ENCODE results near the gene GALNTL6.
A peak's percentile ranks its signal among the peaks of the same experiment; 100 is the strongest.
"Not testable (repeated sequence)": the region's sequence is repeated elsewhere in the genome, so short reads cannot be mapped to it uniquely, and the experiment has no call there.

Gene GALNTL6

DNA sequence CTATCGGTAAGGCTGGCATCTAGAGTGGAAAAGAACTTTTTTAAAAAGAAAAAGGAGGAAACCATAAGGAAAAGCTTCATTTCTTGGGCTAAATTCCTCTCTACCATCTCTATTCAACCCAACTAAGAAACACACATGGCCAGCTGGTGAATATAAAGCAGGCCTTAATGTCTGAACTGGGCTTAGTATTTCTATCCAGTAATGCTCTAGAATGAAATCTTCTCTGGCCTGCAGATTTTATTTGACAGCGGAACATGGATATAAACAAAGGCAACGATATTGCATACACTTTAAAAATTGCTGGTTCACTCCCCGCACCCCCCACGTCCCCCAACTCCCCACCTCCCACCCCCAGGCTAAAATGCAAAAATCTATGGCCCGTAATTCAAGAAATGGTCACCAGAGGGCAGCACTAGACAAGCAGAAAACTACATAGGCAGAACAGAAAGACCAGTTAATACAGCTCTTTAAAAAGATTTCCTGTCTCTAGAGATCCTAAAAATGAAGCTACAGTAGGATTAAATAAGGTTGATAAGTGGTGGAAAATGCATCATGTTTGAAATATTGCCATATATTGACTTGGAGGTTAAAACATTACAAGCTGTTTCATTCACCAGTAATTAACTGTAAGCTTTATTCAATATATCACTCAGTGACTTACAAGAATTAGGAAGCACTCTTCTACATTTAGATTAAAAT is 1200.2 kb downstream of the GALNTL6 start:
- peak; percentile 4 to 24 for DNase-seq (ENCODE audit: low read depth in 2 of 2)

DNA sequence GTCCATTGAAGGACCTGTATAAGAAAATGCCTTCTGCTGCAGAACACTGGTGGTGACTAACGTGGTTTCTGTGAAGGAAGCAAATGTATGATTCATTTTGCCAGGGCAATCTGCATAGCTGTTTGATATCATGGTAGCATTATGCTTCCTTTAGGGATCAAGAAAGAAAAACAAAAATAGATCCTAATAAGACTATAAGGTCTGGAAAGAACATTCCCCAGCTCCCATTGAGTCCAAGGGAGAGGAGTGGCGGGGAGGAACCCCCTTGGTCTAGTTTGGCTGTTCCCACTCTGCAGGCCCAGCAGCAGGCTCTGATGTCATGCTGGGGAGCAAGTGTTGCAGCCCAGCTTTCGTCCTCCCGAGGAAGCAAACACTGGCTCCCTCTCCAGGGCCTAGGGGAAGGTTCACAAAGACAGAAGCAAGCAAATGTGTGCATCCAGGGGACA is 1200.9 kb downstream of the GALNTL6 start:
- no peak for DNase-seq (ENCODE audit: low read depth in 2 of 2)

DNA sequence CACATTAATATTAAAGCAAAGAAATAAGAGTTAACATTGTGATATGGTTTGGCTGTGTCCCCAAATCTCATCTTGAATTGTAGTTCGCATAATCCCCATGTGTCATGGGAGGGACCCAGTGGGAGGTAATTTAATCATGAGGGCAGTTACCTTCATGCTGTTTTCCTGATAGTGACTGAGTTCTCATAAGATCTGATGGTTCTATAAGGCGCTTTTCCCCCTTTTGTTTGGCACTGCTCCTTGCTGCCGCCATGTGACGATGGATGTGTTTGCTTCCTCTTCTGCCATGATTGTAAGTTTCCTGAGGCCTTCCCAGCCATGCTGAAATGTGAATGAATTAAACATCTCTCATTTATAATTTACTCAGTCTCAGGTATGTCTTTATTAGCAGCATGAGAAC is 1201.6 kb downstream of the GALNTL6 start:
- DNase-seq (ENCODE audit: low read depth in 2 of 2), result no peak

DNA sequence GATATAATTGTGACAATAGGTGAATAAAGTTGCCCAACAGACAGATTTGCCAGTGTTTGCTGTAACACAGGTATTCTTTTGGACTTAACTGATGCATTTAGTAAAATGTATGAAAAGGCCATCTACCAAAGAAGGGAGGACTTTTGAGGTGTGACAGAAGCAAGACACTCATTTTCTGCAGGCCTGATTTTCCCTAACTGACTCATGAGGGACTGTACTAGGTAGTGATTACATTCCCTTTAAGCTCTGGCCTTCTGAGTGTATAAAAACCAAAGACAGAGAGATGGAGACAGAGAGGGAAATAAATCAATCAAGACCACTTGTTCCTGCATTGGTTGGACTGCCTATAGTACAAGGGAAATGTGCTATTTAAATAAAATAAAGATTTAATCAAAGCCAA is 1204.6 kb downstream of the GALNTL6 start:
- DNase-seq (ENCODE audit: low read depth in 2 of 2), result no peak

DNA sequence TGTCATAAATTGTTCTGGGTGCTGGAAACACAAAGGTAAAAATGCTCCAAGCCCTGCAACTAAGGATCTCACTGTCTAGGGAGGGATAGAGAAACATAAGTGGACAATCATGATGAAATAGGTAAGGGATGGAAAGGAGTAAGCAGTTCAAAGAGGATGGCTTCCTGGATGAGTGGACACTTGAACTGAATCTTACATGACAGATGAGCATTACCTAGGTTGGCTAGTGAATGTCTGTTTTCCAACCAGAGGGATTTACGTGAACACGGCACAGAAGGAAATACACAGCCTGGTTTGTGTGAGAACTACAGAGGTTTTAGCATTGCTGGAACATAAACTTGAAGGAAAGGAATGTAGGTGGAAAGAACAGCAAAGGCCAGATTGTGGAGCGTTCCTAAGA is 1205.2 kb downstream of the GALNTL6 start:
- DNase-seq (ENCODE audit: low read depth in 2 of 2), result no peak

DNA sequence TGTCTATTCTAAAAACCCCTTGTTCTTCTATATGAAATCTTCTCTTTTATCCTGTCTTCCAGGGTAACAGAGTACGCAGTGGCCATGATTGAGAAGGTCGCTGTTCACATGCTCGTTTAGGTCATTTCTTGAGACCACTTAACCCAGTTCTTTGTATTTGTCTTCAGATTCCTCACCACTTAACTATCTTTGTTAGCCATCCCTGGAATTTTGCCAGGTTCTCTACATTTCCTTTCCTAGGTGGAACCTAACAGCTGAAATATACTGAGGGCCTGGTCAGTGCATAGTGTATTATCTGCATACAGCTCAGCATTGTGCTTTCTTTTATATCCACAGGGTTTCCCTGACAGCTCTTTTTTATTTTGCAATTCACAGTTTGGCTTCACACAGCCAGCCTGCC is 1206.5 kb downstream of the GALNTL6 start:
- DNase-seq (ENCODE audit: low read depth in 2 of 2), result no peak

DNA sequence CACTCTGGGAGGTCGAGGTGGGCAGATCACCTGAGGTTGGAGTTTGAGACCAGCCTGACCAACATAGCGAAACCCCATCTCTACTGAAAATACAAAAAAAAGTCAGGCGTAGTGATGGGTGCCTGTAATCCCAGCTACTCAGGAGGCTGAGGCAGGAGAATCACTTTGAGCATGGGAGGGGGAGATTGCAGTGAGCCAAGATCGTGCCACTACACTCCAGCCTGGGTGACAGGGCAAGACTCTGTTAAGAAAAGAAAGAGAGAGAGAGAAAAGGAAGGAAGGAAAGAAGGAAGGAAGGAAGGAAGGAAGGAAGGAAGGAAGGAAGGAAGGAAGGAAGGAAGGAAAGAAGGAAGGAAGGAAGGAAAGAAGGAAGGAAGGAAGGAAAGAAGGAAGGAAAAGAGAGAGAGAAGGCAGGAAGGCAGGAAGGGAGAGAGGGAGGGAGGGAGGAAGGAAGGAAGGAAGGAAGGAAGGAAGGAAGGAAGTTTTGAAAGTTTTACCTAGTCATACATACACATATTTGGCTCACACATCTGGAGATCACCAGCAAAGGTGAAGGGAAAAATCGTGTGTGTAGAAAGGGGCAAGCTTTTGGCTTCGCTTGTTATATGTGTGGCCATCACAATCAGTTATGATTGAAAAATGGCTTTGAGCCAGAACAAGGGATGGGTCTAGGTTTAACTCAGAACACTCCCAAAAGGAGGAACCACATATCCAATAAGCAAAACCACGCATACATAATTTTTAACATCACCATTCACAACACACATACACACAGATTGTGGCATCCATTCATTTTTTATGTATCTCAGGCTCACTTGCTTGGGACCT is 1208.8 kb downstream of the GALNTL6 start:
- not testable (repeated sequence) for DNase-seq (ENCODE audit: low read depth in 2 of 2)

DNA sequence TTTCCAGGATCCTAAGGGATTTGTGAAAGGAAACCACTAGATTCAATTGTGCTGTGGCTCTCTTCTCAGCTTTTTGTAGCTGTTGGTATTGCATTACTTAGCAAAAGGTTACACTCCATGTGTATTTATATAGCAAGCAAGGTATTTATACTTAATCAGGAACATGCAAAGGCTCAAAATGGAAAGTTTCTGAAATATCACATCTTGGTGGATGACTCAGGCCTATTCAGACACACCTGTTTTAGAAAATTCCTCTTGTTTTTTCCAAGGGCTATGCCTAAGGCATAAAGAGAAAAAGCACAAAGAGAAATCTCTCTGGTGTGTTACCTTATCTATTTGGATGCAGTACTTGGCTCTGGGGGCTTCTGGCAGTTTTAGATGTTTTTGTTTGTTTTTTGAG is 1211.0 kb downstream of the GALNTL6 start:
- DNase-seq (ENCODE audit: low read depth in 2 of 2), result no peak

DNA sequence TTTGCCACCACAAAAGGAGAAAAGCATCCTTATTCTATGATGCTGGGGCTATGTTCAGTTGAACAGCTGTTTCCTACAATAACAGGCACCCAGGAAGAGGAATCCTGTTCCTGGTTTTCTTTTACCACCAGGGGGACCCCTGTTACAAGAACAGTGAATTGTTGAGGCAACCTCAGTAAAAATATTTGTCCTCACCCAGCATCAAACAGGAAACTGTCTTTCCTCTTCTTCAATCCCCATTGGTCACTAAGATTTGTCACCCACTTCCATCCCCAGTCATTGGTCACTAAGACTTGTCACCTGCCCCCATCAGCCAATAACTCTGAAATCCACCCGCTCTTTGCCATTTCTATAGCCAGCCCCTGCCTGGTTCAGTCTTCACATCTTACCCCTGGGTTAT is 1211.9 kb downstream of the GALNTL6 start:
- no peak for DNase-seq (ENCODE audit: low read depth in 2 of 2)

DNA sequence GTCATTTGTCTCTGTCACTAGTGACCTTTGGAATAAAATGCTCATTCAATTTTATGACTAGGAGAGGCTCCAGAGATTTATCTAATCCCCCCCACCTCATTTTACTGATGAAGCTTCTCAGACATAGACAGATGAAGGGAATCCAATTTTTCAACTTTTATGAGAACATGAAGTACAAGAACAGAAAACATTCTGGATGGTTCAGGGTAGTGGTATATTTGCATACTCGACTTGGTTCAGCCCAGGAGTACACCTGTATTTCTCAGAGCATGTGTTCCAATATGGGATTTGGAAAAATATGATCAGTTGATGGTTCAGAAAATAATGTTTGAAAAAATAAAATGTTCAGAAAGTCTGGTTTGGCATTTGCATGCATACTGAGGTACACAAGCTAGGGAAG is 1224.0 kb downstream of the GALNTL6 start:
- DNase-seq (ENCODE audit: low read depth in 2 of 2), result no peak

DNA sequence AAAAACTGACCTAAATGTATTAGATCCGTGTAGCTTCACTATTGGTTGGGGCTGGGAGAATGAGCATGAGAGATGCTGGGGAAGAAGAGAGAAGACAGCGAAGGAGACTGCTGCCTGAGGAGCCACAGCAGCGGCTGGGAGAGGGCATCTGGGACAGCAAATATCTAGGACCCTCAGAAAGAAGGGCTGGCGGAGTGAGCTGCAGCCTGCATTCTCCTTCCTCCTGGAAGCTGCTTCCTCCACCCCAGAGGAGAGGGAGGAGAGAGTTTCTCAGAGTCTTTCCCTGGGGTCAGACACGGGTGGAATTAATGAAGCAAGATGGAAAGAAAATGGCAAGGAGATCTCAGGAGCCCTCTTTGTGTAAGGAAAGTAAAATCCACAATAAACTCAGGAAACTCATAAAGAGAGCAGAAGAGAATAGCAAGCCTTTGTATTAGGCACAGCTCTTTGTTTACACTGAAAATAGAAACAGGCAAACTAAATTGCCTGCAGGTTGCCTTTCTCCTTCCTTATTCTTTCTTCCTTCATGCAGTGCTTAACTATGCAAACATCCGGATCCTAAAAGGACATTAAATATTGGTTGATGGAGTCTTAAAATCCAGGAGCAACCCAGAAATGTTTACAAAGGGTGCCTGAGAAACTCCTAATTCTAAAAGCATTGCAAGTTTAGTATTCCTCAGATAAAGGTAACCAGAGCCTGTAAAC is 1225.1 kb downstream of the GALNTL6 start:
- DNase-seq (ENCODE audit: low read depth in 2 of 2), result no peak

DNA sequence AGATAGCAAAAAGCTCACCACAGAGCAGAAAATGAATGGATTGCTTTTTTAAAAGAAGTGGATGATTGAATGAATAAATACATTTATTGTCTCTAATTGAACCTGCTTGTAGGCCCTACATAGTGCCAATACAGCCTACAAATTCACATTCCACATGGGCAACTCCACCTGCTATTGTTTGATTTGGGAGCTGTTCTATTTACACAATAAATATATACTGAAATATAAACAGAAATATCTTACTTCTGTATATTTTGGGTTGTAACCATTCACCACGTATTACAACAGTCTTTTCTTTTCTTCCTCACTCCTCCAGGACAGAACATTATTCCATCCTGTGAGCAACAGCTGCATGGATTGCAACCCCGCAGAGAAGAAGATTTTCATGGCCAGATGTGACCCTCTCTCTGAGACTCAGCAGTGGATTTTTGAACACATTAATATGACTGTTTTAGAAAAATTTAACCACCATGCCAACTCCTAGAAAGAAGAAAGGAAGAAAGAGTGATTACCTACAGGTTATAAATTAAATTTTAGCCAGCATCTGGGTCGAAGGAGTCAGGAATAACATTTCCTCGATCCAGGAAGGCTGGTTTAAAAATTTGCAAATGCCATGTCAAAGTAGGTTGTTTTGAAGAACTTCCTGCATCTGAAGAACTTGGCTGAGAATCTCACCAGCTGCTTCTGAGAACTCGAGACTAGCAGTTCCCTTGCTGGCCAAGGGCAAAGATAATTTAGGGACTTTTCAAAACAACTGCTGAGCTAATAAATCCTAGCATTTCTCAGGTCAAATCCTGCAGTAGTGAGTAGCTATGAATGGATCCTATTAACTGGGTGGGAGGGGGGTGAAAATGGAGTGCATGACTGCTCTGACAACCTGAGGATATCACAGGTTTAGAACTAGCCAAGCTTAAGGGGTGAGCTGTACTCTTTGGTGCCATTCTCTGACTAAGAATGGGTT is 1226.7 kb downstream of the GALNTL6 start:
- DNase-seq (ENCODE audit: low read depth in 2 of 2), result no peak

DNA sequence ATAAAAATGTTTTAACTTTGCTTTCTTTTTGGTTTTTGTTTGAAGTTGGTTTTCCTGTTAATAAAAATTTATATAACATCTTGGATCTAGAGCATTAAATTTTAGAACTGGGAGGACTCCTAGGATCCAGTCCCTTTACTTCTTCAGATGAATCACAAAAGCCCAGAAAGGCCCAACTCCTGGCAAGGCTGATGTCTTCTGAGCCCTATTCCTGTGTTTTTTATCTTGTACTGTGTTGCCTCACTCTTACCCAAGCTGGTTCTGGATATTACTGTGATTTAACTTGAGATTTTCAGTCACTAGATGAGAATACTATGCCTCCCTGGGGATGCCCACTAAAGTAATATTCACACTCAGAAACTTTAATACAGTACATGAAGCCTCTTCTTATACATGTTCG is 1228.3 kb downstream of the GALNTL6 start:
- no peak for DNase-seq (ENCODE audit: low read depth in 2 of 2)

DNA sequence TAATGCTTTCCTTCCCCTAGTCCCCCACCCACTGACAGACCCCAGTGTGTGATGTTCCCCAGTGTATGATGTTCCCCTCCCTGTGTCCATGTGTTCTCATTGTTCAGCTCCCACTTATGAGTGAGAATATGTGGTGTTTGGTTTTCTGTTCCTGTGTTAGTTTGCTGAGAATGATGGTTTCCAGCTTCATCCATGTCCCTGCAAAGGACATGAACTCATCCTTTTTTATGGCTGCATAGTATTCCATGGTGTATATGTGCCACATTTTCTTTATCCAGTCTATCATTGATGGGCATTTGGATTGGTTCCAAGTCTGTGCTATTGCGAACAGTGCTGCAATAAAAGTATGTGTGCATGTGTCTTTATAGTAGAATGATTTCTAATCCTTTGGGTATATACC is 1228.9 kb downstream of the GALNTL6 start:
- not testable (repeated sequence) for DNase-seq (ENCODE audit: low read depth in 2 of 2)

DNA sequence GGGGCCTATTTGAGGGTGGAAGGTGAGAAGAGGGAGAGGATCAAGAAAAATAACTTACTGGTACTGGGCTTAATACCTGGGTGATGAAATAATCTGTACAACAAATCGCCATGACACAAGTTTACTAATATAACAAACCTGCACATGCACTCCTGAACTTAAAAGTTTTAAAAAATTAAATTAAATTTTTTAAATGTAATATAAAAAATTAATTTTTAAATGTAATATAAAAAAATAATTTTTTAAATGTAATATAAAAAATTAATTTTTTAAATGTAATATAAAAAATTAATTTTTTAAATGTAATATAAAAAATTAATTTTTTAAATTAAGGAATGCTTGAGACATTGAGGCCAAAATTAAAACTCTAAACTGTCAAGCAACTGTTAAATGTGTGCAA is 1231.1 kb downstream of the GALNTL6 start:
- no peak for DNase-seq (ENCODE audit: low read depth in 2 of 2)

DNA sequence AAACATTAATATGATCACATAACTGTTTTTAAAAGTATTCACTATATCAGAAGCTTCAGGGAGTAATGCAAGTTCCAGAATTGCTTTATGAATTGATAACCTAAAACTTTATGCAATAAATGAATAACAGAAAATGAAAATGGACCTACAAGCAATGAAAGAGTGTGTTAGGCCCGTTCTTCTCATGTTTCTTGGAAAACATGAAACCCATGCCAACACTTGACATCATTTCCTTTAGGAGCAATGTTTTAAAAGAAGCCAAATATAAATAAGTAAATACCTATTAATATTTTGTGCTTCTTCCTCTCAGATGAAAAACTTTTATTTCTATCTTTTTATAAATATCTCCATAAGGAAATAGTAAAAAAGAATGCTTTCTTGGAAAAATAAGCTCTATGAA is 1232.4 kb downstream of the GALNTL6 start:
- no peak for DNase-seq (ENCODE audit: low read depth in 2 of 2)

DNA sequence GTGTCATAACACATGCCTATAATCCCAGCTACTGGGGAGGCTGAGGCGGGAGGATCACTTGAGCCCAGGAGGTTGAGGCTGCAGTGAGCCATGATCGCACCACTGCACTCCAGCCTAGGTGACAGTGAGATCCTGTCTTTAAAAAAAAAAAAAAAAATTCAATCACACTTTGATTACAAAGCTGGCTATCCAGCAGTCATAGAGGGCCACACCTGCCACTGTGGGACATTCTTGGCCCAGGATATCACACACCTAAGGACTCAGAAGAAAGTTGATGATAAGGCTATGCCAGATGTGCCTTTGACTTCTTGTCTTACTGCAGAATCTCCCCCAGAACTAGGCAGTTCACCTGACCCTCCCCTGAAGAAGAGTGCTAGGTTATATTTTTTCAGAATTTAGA is 1232.9 kb downstream of the GALNTL6 start:
- no peak for DNase-seq (ENCODE audit: low read depth in 2 of 2)

DNA sequence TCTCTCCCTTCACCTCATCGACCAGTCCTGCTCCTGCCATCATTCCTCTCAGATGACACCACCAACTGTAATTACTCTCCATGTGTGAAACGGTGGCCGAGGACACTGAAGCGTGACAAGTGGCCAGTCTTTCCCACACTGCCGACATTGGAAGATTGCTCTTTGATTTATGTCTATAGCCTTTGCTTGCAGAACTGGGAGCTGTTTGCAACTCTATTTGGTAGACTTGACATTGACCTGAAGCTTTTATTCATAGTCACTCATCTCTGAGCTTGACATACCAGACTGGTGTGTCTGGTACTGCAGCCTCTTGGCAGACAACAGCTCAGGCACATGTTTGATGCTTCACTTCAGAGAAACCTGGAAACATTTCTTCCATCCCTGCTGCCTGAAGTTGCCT is 1233.6 kb downstream of the GALNTL6 start:
- DNase-seq (ENCODE audit: low read depth in 2 of 2), result no peak

DNA sequence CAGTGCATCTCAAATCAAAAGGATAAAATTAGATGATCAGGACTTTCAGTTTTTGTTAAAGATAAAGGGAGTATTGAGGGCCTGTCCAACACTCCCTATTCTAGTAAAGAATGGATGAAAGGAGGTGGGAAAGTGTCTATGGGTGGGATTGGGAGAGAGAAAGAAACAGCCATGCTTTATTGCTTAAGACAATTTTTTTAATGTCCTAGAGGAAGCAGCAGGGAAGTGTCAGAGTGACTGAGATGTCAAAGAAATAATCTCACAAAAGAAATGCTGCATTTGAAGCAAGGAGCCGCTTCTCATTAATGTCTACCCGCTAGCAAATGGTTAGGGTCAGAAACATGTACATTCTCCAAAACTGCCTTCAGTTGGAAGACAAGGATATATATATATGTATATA is 1238.0 kb downstream of the GALNTL6 start:
- no peak for DNase-seq (ENCODE audit: low read depth in 2 of 2)

DNA sequence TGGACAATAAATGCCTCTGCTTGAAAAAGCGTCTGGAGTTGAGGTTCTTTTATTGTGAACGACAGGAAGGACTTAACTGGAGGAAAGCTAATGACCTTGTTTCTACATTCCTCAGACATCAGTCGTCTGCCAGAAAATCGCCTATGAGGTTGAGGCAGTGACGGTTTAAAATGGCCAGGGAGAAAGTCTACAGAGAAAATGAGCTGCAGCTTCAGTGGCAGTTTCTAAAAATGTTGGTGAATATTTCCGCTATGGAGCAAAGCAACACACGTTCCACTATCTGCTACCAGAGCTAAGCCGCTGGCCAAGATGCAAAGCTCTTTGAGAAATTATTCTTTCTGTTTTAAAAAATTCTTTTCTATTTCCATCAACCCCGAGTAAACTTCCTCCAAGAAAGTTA is 1238.5 kb downstream of the GALNTL6 start:
- no peak for DNase-seq (ENCODE audit: low read depth in 2 of 2)

DNA sequence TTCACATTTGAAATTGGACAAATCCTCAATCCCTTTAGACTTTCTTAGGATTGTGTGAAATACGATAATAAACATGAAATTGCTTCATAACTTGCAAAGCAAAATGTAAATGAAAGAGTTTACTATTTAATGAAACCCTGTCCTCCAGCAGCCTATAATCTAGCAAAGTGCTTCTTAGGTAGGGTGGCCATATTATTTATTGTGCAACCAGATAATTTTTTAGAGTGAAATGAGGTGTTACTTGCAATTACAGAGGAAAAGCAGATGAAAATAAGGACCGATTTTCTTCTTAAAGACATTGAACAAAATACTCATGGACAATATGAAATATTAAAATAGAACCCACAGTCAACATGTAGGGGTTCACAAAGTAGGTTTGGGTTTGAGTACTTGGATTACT is 1239.2 kb downstream of the GALNTL6 start:
- DNase-seq (ENCODE audit: low read depth in 2 of 2), result no peak

DNA sequence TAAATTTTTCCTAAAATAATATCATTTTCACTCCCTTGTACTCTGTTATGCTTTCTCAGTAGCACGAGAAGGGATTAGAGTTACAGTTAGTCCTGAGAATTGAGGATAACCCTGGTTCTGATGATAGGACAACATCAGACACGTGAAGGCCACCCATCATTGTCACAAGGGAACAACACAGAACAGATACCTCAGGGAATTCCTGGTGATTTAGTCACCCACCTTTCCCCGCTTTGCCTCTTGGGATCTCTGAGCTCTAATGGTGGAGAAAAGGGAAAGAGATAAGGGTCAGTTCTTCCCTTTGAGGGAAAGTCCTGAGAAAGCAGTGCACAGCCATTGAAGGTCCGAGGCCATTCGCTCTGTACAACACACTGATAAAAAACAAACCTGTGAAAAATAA is 1243.1 kb downstream of the GALNTL6 start:
- no peak for DNase-seq (ENCODE audit: low read depth in 2 of 2)
